Measurements from ENCODE around the gene HIF1AN.

The HIF1AN gene

GRCh38 chr10:100535715-100536353 is at the start of gene HIF1AN:
HIF1AN (plus strand) TSS chr10:100535943; CDS start chr10:100535959, 16 bp downstream.
- FAIRE-seq (peak; percentile 88), DNase-seq (ENCODE audit: insufficient read length, low spot score) (peak; percentile 79)
- peak; percentile 84 for TF ChIP-seq POLR2A (IDR thresholded peaks at IDR 0.05; ENCODE audit: low read depth, low read length)

GRCh38 chr10:100487529-100487928 is 48.2 kb upstream of the HIF1AN start:
- TF ChIP-seq POLR2A (IDR thresholded peaks at IDR 0.05; ENCODE audit: low read depth, low read length), result no peak
- DNase-seq (ENCODE audit: insufficient read length, low spot score) (no peak), FAIRE-seq (no peak)

- DNase-seq (ENCODE audit: insufficient read length, low spot score) (no peak), FAIRE-seq (no peak)
- no peak for TF ChIP-seq POLR2A (IDR thresholded peaks at IDR 0.05; ENCODE audit: low read depth, low read length)
Measured at GRCh38 chr10:100489396-100489795, 46.3 kb upstream of the HIF1AN start.

GRCh38 chr10:100490531-100490930 is 45.2 kb upstream of the HIF1AN start:
- no peak for DNase-seq (ENCODE audit: insufficient read length, low spot score)
- FAIRE-seq, result no peak
- TF ChIP-seq POLR2A (IDR thresholded peaks at IDR 0.05; ENCODE audit: low read depth, low read length), result no peak

GRCh38 chr10:100496567-100496966 is 39.2 kb upstream of the HIF1AN start:
- no peak for TF ChIP-seq POLR2A (IDR thresholded peaks at IDR 0.05; ENCODE audit: low read depth, low read length)
- no peak for FAIRE-seq
- DNase-seq (ENCODE audit: insufficient read length, low spot score), result no peak

GRCh38 chr10:100498059-100498458 is 37.7 kb upstream of the HIF1AN start:
- FAIRE-seq (no peak), DNase-seq (ENCODE audit: insufficient read length, low spot score) (no peak)
- no peak for TF ChIP-seq POLR2A (IDR thresholded peaks at IDR 0.05; ENCODE audit: low read depth, low read length)

- DNase-seq (ENCODE audit: insufficient read length, low spot score) (no peak), FAIRE-seq (no peak)
- TF ChIP-seq POLR2A (IDR thresholded peaks at IDR 0.05; ENCODE audit: low read depth, low read length), result no peak
Measured at GRCh38 chr10:100501423-100501822, 34.3 kb upstream of the HIF1AN start.

- no peak for DNase-seq (ENCODE audit: insufficient read length, low spot score)
- no peak for TF ChIP-seq POLR2A (IDR thresholded peaks at IDR 0.05; ENCODE audit: low read depth, low read length)
- FAIRE-seq, result no peak
Measured at GRCh38 chr10:100502926-100503494, 32.7 kb upstream of the HIF1AN start.

GRCh38 chr10:100504096-100504495 is 31.6 kb upstream of the HIF1AN start:
- TF ChIP-seq POLR2A (IDR thresholded peaks at IDR 0.05; ENCODE audit: low read depth, low read length), result no peak
- no peak for FAIRE-seq
- DNase-seq (ENCODE audit: insufficient read length, low spot score), result no peak

- TF ChIP-seq POLR2A (IDR thresholded peaks at IDR 0.05; ENCODE audit: low read depth, low read length), result no peak
- DNase-seq (ENCODE audit: insufficient read length, low spot score) (no peak), FAIRE-seq (no peak)
Measured at GRCh38 chr10:100505164-100505563, 30.6 kb upstream of the HIF1AN start.

- TF ChIP-seq POLR2A (IDR thresholded peaks at IDR 0.05; ENCODE audit: low read depth, low read length), result no peak
- FAIRE-seq, result peak; percentile 78
- peak; percentile 84 for DNase-seq (ENCODE audit: insufficient read length, low spot score)
Measured at GRCh38 chr10:100506596-100507356, 29.0 kb upstream of the HIF1AN start.

- FAIRE-seq, result no peak
- no peak for DNase-seq (ENCODE audit: insufficient read length, low spot score)
- TF ChIP-seq POLR2A (IDR thresholded peaks at IDR 0.05; ENCODE audit: low read depth, low read length), result no peak
Measured at GRCh38 chr10:100507357-100507732, 28.4 kb upstream of the HIF1AN start.

GRCh38 chr10:100508266-100508665 is 27.5 kb upstream of the HIF1AN start:
- DNase-seq (ENCODE audit: insufficient read length, low spot score) (no peak), FAIRE-seq (no peak)

GRCh38 chr10:100508691-100509150 is 27.0 kb upstream of the HIF1AN start:
- TF ChIP-seq POLR2A (IDR thresholded peaks at IDR 0.05; ENCODE audit: low read depth, low read length), result no peak
- no peak for FAIRE-seq
- peak; percentile 58 for DNase-seq (ENCODE audit: insufficient read length, low spot score)

More at GRCh38 chr10:100508266-100508665, 27.5 kb upstream of the HIF1AN start:
- TF ChIP-seq POLR2A (IDR thresholded peaks at IDR 0.05; ENCODE audit: low read depth, low read length), result no peak
